B cell (primary cell): ENCODE results near the gene GAB4.

ENCODE experiments used
- CTCF ChIP-seq: fragments of 200-600 bp; IDR thresholded peaks from one replicate; pipeline ENCODE4 v1.8.0; 2022; ENCODE audit warnings: antibody characterized with exemption, mild to moderate bottlenecking
- EZH2 ChIP-seq: IDR thresholded peaks from 2 replicates; pipeline ENCODE4 v1.6.1; 2012; ENCODE audit warnings: borderline replicate concordance, low read depth, mild to moderate bottlenecking, moderate library complexity, low read length; ENCODE audit not compliant: insufficient read depth, poor library complexity, severe bottlenecking

DNA sequence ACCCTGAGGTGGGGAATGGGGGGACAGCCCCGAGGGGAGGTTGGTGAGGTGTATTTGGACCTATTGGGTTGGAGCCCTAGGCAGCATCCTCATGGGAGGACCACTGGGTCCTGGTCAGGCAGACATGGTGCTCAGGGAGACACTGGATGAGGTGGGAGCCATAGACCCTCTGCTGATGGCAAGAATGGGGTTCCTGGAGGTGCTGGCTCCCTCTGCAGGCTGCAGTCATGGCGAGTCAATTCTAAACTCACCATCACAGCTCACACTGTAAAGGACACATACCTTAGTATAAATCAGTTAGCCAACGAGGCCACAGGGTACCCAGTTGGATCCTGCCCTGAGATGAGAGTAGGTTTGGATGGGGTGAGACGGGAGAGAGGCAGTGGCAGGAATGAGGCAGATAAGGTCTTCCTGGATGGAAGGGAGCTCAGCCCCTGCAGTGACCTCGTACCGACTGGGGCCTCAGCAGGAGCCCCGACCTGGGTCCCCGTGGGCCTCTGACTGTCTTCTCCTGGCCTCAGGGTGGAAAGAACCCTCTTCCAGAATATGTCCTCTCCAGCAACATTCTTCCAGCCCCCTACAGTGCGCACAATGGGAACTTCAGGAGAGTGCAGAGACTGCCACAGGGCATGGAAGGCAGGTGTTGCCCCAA is 1.7 kb upstream of the GAB4 start:
- TF ChIP-seq CTCF (no peak), EZH2 (no peak)
